Gastroesophageal sphincter (tissue), 3 donors: Measurements from ENCODE around the gene SUOX.

Experiments used
- POLR2A ChIP-seq, 2 donors: fragments of 450-650 bp; IDR thresholded peaks; one replicate each; pipeline ENCODE4 v1.6.1; 2017; ENCODE audit warnings: antibody characterized with exemption in 2 of 2, mild to moderate bottlenecking in 2 of 2, moderate library complexity in 1 of 2
- TF ChIP-seq, protein P1 (sequence below), 4 experiments: fragments of 200-600 bp in 2 of 4; fragments of 450-650 bp in 2 of 4; sonication (generic) in 1 of 4; IDR thresholded peaks; one replicate each; pipeline ENCODE4 v1.5.1; 2017 to 2019; ENCODE audit warnings: antibody characterized with exemption in 4 of 4, mild to moderate bottlenecking in 2 of 4, moderate library complexity in 2 of 4

DNA sequence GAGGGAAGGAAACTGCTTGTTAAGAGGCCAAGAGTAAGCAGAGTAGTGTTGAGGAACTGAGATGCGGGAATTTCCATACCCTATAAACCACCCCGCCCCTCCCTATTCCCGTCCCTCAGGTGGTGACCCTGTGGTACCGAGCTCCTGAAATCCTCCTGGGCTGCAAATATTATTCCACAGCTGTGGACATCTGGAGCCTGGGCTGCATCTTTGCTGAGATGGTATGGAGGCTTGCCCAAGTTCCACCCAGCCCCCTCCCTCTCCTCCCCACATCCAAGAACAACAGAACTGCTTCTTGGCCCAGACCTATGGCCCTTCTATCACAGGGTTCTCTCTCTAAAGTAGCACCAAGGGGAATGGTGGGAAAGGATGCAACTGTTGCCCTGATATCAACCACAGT lies 27.7 kb upstream of the SUOX start:
- no peak for TF ChIP-seq POLR2A (IDR thresholded peaks at IDR 0.05)
- TF ChIP-seq, protein P1, sequence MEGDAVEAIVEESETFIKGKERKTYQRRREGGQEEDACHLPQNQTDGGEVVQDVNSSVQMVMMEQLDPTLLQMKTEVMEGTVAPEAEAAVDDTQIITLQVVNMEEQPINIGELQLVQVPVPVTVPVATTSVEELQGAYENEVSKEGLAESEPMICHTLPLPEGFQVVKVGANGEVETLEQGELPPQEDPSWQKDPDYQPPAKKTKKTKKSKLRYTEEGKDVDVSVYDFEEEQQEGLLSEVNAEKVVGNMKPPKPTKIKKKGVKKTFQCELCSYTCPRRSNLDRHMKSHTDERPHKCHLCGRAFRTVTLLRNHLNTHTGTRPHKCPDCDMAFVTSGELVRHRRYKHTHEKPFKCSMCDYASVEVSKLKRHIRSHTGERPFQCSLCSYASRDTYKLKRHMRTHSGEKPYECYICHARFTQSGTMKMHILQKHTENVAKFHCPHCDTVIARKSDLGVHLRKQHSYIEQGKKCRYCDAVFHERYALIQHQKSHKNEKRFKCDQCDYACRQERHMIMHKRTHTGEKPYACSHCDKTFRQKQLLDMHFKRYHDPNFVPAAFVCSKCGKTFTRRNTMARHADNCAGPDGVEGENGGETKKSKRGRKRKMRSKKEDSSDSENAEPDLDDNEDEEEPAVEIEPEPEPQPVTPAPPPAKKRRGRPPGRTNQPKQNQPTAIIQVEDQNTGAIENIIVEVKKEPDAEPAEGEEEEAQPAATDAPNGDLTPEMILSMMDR (IDR thresholded peaks at IDR 0.05), result no peak
